Vagina (tissue), 2 donors: ENCODE data around the gene LGALS9. TPM values are rescaled to one million over a fixed set of nuclear protein-coding genes. Genes with fewer than 3 reads are reported as not detected.
"Not testable (repeated sequence)": the region's sequence is repeated elsewhere in the genome, so short reads cannot be mapped to it uniquely, and the experiment has no call there.

ENCODE experiments used
- DNase-seq, 2 donors: peaks; one replicate each; pipeline ENCODE4 v3.0.0-alpha.2; 2017; ENCODE audit errors: extremely low spot score in 2 of 2
- H3K27ac ChIP-seq: fragments of 200-600 bp; sonication (generic); one replicate; pipeline ENCODE4 v1.5.1; 2019
- H3K27me3 ChIP-seq: fragments of 200-600 bp; sonication (generic); one replicate; pipeline ENCODE4 v1.5.1; 2019
- H3K36me3 ChIP-seq, 2 donors: fragments of 200-600 bp; sonication (generic); one replicate each; pipeline ENCODE4 v1.5.1; 2017 to 2019
- H3K4me1 ChIP-seq: fragments of 200-600 bp; sonication (generic); one replicate; pipeline ENCODE4 v1.5.1; 2019
- H3K4me3 ChIP-seq, 2 donors: fragments of 200-600 bp; sonication (generic); 1 replicate in 1 of 2; 2 replicates in 1 of 2; pipeline ENCODE4 v1.5.1; 2016 to 2019
- H3K9me3 ChIP-seq: fragments of 200-600 bp; sonication (generic); one replicate; pipeline ENCODE4 v1.5.1; 2019
- POLR2A ChIP-seq, 2 donors: fragments of 450-650 bp; IDR thresholded peaks; one replicate each; pipeline ENCODE4 v1.6.1; 2017; ENCODE audit warnings: antibody characterized with exemption in 2 of 2, mild to moderate bottlenecking in 2 of 2, moderate library complexity in 2 of 2
- POLR2AphosphoS5 ChIP-seq, 2 donors: sonication (generic); formaldehyde crosslinking; IDR thresholded peaks; one replicate each; pipeline ENCODE4 v1.9.0; 2017; ENCODE audit warnings: antibody characterized with exemption in 2 of 2, mild to moderate bottlenecking in 2 of 2, low read depth in 1 of 2; ENCODE audit not compliant: insufficient read depth in 1 of 2
- intact Hi-C: fragments of 100-400 bp; cut with DNase I; formaldehyde crosslinking; loops from one replicate; pipeline ENCODE4 v1.15.1; 2023
- total RNA-seq: library from RNA; depleted of rRNA; stranded (reverse); fragments of >200 nt; gene quantifications from one replicate; pipeline ENCODE4 v1.2.3, GENCODE V29; 2016
- TF ChIP-seq, protein P1 (sequence below), 3 experiments: fragments of 450-650 bp in 2 of 3; fragments of 200-600 bp in 1 of 3; sonication (generic) in 1 of 3; IDR thresholded peaks; one replicate each; pipeline ENCODE4 v1.5.1; 2017 to 2019; ENCODE audit warnings: antibody characterized with exemption in 3 of 3, mild to moderate bottlenecking in 2 of 3, moderate library complexity in 2 of 3

Gene LGALS9
- total RNA-seq, 1 donor from 2014 or later, result 34.9 TPM

DNA sequence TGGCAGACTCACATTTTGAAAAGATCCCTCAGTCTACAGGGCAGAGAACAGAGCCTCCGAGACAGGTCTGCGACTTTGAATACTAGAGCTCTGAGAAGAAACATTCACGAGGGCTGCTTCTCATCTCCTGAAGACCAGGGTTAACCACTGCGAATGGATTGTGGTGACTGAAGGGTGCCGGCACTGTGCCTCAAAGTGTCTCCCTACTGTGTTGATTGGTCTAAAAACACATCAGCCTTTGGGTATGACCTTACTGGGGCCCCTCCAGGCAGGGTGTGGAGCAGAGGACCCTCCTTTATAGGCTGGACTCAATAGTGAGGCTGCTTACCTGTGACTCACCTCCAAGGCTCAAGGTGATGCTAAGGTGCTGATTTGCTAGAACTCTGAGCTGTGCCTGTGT is 2.6 kb upstream of the LGALS9 start:
- peaks cover 28% of the 10 kb centered on the region for H3K4me1 ChIP-seq

DNA sequence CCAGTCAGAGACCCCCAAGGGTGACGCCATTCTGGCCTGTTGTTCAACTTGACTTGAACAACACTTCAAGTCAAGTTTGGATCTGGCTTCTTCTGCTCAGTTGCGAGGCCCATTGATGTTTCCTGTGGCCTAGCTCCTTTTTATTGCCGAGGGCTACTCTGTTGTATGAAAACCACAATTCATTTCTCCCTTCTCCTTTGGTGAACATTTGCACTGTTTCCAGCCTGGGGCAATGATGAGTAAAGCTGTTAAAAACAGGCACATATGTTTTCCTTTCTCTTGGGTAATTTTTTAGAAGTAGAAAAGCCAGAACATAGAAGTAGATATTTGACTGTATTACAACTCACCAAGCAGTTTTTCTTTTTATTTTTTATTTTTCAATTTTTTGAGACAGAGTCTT is 1.7 kb upstream of the LGALS9 start:
- H3K4me3 ChIP-seq, intact Hi-C loops, H3K9me3 ChIP-seq, DNase-seq, H3K27me3 ChIP-seq, H3K27ac ChIP-seq, H3K36me3 ChIP-seq: not testable (repeated sequence)
- H3K4me1 ChIP-seq, result peaks cover 36% of the 10 kb centered on the region

More for the DNA sequence above, 2.6 kb upstream of the LGALS9 start:
- no peaks in the 10 kb centered on the region for H3K27me3 ChIP-seq
- no peak overlapping the region for H3K27ac ChIP-seq
- DNase-seq, result no peak
- intact Hi-C loops, result no loop called here
- no peak overlapping the region for H3K4me3 ChIP-seq
- TF ChIP-seq POLR2A (IDR thresholded peaks at IDR 0.05) (no peak), POLR2AphosphoS5 (IDR thresholded peaks at IDR 0.05; ENCODE audit: insufficient read depth in 1 of 2, low read depth in 1 of 2) (no peak)
- TF ChIP-seq, protein P1, sequence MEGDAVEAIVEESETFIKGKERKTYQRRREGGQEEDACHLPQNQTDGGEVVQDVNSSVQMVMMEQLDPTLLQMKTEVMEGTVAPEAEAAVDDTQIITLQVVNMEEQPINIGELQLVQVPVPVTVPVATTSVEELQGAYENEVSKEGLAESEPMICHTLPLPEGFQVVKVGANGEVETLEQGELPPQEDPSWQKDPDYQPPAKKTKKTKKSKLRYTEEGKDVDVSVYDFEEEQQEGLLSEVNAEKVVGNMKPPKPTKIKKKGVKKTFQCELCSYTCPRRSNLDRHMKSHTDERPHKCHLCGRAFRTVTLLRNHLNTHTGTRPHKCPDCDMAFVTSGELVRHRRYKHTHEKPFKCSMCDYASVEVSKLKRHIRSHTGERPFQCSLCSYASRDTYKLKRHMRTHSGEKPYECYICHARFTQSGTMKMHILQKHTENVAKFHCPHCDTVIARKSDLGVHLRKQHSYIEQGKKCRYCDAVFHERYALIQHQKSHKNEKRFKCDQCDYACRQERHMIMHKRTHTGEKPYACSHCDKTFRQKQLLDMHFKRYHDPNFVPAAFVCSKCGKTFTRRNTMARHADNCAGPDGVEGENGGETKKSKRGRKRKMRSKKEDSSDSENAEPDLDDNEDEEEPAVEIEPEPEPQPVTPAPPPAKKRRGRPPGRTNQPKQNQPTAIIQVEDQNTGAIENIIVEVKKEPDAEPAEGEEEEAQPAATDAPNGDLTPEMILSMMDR (IDR thresholded peaks at IDR 0.05), result no peak
- H3K9me3 ChIP-seq, result no peaks in the 10 kb centered on the region
- H3K36me3 ChIP-seq, result peaks cover 0 to 13% of the 10 kb centered on the region in 2 donors

DNA sequence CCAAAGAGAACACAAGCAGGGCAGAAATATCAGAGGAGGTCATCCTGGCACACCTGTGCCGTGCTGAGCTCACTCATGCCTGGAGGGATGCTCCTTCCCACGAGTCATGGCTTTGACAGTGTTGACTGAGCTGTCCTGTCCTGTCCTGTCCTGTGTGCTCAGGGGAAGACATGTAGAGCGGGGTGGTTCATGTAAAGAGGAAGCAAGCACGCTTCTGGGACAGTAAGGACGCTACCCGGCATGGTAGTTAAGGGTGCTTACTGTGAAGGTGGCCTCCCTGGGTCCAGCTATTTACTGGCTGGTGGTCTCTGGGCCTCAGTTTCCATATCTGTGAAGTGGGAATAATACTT is 398 bp downstream of the LGALS9 start:
- intact Hi-C loops, result no loop called here
- Histone ChIP-seq H3K36me3 (no peaks in the 10 kb centered on the region), H3K27me3 (no peaks in the 10 kb centered on the region), H3K4me3 (peak overlapping the region; percentile 24 to 30), H3K4me1 (peaks cover 37% of the 10 kb centered on the region), H3K27ac (peak overlapping the region; percentile 82), H3K9me3 (no peaks in the 10 kb centered on the region)
- TF ChIP-seq POLR2AphosphoS5 (IDR thresholded peaks at IDR 0.05; ENCODE audit: insufficient read depth in 1 of 2, low read depth in 1 of 2), result no peak
- TF ChIP-seq POLR2A (IDR thresholded peaks at IDR 0.05), result no peak
- no peak for DNase-seq

DNA sequence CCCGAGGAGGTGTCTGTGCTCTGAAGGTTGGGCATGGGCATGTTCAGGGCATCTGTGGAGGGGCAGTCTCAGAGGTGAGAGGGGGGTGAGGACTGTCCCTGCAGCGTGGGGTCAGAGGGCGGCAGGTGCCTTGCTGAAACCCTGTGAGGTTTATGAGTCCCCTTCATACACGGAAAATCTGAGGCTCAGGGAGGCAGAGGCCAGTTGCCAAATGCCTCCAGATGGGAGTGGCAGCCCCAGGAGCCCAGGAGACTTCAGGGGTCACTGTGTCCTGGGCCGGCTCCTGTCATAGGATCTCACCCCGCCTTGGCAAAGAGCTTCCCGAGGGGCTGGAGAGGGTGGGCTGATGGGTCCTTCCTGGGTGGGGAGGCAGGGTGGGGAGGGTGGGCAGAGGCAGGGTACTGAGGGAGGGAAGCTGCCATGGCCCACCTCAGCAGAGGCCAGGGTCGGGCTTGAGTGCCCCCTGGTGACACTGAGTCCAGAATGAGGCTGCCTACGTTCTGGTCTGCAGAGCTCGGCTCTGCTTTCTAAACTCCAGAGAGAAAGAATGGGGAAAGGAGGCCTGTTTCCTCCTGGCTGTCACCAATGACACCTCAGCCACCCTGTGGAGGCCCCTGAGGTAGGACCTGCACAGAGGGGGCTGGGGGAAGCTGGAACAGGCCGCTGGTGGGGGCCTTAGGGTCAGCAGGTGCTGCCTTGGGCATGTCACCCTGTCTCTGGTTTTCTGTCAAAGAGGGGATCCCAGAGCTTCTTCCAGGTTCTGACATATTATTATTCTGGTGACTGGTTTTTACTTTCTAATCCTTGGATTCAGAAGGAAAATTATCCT is 1.1 kb downstream of the LGALS9 start:
- no peaks in the 10 kb centered on the region for H3K36me3 ChIP-seq
- intact Hi-C loops, result no loop called here
- DNase-seq, result no peak
- H3K27me3 ChIP-seq, result no peaks in the 10 kb centered on the region
- no peaks in the 10 kb centered on the region for H3K9me3 ChIP-seq
- peaks cover 37% of the 10 kb centered on the region for H3K4me1 ChIP-seq
- TF ChIP-seq POLR2AphosphoS5 (IDR thresholded peaks at IDR 0.05; ENCODE audit: insufficient read depth in 1 of 2, low read depth in 1 of 2), result no peak
- TF ChIP-seq, protein P1 (IDR thresholded peaks at IDR 0.05), result no peak
- TF ChIP-seq POLR2A (IDR thresholded peaks at IDR 0.05), result no peak
- peak overlapping the region; percentile 82 for H3K27ac ChIP-seq
- peak overlapping the region in 1 of 2 donors; percentile 30 for H3K4me3 ChIP-seq

DNA sequence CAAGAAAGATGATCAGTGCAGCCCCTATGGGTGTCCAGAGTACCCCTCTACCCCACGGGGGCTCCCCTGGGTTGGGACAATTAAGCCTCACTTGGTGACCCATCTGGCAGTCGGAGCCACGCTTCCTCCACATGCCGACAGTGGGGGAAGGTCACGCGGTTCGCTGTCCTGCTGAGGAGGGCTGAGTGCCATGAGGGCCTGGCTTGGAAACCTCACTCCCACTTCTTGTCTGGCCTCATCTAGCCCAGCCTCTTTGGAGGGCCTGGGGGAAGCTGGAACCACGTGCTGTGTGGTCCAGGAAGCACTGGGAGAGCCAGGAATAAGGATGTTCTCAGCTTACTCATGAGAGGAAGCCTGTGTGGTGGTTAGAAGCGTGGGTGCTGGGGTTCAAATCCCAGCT is 1.8 kb downstream of the LGALS9 start:
- H3K9me3 ChIP-seq, intact Hi-C loops, H3K4me3 ChIP-seq, H3K36me3 ChIP-seq, H3K27me3 ChIP-seq: not testable (repeated sequence)
- DNase-seq, result peak in 1 of 2 donors; percentile 94
- Histone ChIP-seq H3K4me1 (peaks cover 37% of the 10 kb centered on the region), H3K27ac (peak overlapping the region; percentile 82)
- TF ChIP-seq POLR2AphosphoS5 (IDR thresholded peaks at IDR 0.05; ENCODE audit: insufficient read depth in 1 of 2, low read depth in 1 of 2), result peak; percentile 69 to 76

DNA sequence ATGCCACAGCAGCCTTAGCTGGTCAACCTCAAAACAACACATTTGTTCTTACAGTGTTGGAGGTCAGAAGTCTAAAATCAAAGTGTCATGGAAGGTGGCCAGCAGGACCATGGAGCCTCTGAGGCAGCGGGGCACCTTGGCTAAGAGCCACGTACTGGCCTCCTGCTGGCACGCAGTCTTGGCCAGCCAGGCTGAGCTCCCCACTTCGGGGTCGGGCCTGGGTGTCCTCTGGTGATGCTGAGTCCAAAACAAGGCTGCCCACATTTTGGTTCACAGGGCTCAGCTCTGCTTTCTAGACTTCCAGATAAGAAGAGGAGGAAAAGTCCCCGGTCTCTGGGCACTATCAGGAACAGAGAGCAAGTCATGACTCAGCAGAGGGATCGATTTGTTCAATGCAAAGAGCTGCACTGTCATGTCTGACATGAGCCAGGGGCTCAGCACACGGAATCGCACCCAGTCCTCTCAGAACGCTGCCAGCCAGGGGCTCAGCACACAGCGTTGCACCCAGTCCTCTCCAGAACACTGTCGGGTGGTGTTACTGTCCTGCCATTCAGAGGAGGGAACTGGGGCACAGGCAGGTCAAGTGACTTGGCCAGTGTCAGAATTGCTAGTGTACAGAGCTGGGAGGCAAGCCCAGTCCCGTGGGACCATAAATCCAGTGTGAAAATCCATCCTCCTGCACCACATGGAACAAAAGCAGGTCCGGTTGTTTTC is 2.5 kb downstream of the LGALS9 start:
- H3K9me3 ChIP-seq, result no peaks in the 10 kb centered on the region
- H3K27ac ChIP-seq, result peak overlapping the region; percentile 82
- TF ChIP-seq POLR2A (IDR thresholded peaks at IDR 0.05) (no peak), POLR2AphosphoS5 (IDR thresholded peaks at IDR 0.05; ENCODE audit: insufficient read depth in 1 of 2, low read depth in 1 of 2) (peak in 1 of 2 donors; percentile 31)
- TF ChIP-seq, protein P1 (IDR thresholded peaks at IDR 0.05), result no peak
- H3K36me3 ChIP-seq, result no peaks in the 10 kb centered on the region
- H3K4me3 ChIP-seq, result no peak overlapping the region
- no peak for DNase-seq
- intact Hi-C loops, result no loop called here
- H3K27me3 ChIP-seq, result no peaks in the 10 kb centered on the region
- H3K4me1 ChIP-seq, result peaks cover 37% of the 10 kb centered on the region
